GM12878 (cell line): ENCODE results near the gene PDE12. TPM values are rescaled to one million over a fixed set of nuclear protein-coding genes. Genes with fewer than 3 reads are reported as not detected.

Experiments used
- ATAC-seq: fragments of 200-7000 bp; cut with Tn5 transposase; 3 replicates; pipeline ENCODE4 v1.9.1; 2020; ENCODE audit warnings: mild to moderate bottlenecking, moderate library complexity
- BruUV-seq: library from RNA; stranded (reverse); fragments of 400-500 nt; replicated peaks from 2 replicates; lab custom pipeline; 2021; lab: Mats Ljungman, UMichigan
- CTCF ChIA-PET: fragments of 300-600 bp; sonication (Branson Sonifier 250); formaldehyde crosslinking; extraction: SDS; loops from one replicate; lab custom pipeline; 2021; ENCODE audit warnings: inconsistent platforms; lab: Yijun Ruan, JAX
- POLR2A ChIA-PET: fragments of 350-600 bp; formaldehyde crosslinking; extraction: SDS; loops from one replicate; lab custom pipeline; 2021; ENCODE audit warnings: inconsistent platforms; lab: Charles Lee
- RAD21 ChIA-PET: fragments of 300-600 bp; sonication (Branson Sonifier 250); formaldehyde crosslinking; loops from one replicate; lab custom pipeline; 2023; ENCODE audit warnings: antibody characterized with exemption; ENCODE audit not compliant: unreplicated experiment; lab: Charles Lee
- SMC1A ChIA-PET: fragments of 300-600 bp; sonication (Branson Sonifier 250); formaldehyde crosslinking; loops from one replicate; lab custom pipeline; 2023; ENCODE audit not compliant: unreplicated experiment, uncharacterized antibody; lab: Charles Lee
- DNase-seq: peaks from one replicate; pipeline ENCODE4 v3.0.0-alpha.2; 2011; ENCODE audit warnings: low read depth, low spot score
- FAIRE-seq: peaks from 3 replicates; lab custom pipeline; 2011; peaks lifted over from hg19 to GRCh38; lab: Jason Lieb, UNC
- H2AFZ ChIP-seq: 2 replicates; pipeline ENCODE4 v1.6.0; 2011; ENCODE audit warnings: low read depth, low read length, control low read depth; ENCODE audit not compliant: control insufficient read depth
- H3K27ac ChIP-seq: 2 replicates; pipeline ENCODE4 v1.5.1; 2011; ENCODE audit warnings: control low read depth; ENCODE audit not compliant: control insufficient read depth, insufficient read depth
- H3K27me3 ChIP-seq, 2 experiments: replicated peaks in 1 of 2; 2 replicates each; pipeline versions ENCODE4 v1.6.0 to v1.6.1; 2011; ENCODE audit warnings: low read length in 1 of 2; ENCODE audit not compliant: control insufficient read depth in 2 of 2, insufficient read depth in 2 of 2
- H3K36me3 ChIP-seq, 2 experiments: 2 replicates each; pipeline ENCODE4 v1.5.1; 2011; ENCODE audit warnings: low read length in 1 of 2; ENCODE audit not compliant: control insufficient read depth in 2 of 2, insufficient read depth in 2 of 2
- H3K4me1 ChIP-seq: 2 replicates; pipeline ENCODE4 v1.6.1; 2011; ENCODE audit warnings: mild to moderate bottlenecking, low read length, moderate library complexity, mixed read lengths; ENCODE audit not compliant: control insufficient read depth, insufficient read depth
- H3K4me2 ChIP-seq: 2 replicates; pipeline ENCODE4 v1.6.0; 2011; ENCODE audit warnings: control low read depth; ENCODE audit not compliant: control insufficient read depth, insufficient read depth
- H3K4me3 ChIP-seq: fragments of 200-600 bp; sonication (generic); 2 replicates; pipeline ENCODE4 v1.5.1; 2016
- H3K79me2 ChIP-seq: 2 replicates; pipeline ENCODE4 v1.6.0; 2011; ENCODE audit warnings: low read length; ENCODE audit not compliant: control insufficient read depth, insufficient read depth
- H3K9ac ChIP-seq: 2 replicates; pipeline ENCODE4 v1.8.0; 2011; ENCODE audit warnings: low read length, control low read depth, mixed read lengths; ENCODE audit not compliant: control insufficient read depth, insufficient read depth
- H3K9me3 ChIP-seq: replicated peaks from 3 replicates; pipeline ENCODE4 v1.5.1; 2011; ENCODE audit warnings: mild to moderate bottlenecking, low read length; ENCODE audit not compliant: control insufficient read depth, insufficient read depth
- H4K20me1 ChIP-seq: 2 replicates; pipeline ENCODE4 v1.6.0; 2011; ENCODE audit not compliant: control insufficient read depth, insufficient read depth
- EED ChIP-seq: sonication (generic); IDR thresholded peaks from 2 replicates; pipeline ENCODE4 v1.6.1; 2016; ENCODE audit warnings: antibody characterized with exemption, low read depth
- RAD21 ChIP-seq: IDR thresholded peaks from 2 replicates; pipeline ENCODE4 v1.6.1; 2011; ENCODE audit warnings: mild to moderate bottlenecking, low read depth, low read length, moderate library complexity; ENCODE audit not compliant: insufficient read depth
- WGBS: methylation state at CpG from one replicate; pipeline ENCODE4 v1.1.6; 2016; ENCODE audit warnings: low lambda C conversion rate; ENCODE audit not compliant: insufficient replicate concordance, insufficient coverage; ENCODE audit errors: missing lambda C conversion rate; 5-methylcytosine and 5-hydroxymethylcytosine counted together
- in situ Hi-C: fragments of 300-500 bp; cut with MboI; formaldehyde crosslinking; loops from 9 replicates; pipeline ENCODE4 v1.14.3; 2018; ENCODE audit warnings: mixed read lengths
- intact Hi-C: fragments of 100-400 bp; cut with micrococcal nuclease; formaldehyde crosslinking; loops from one replicate; pipeline ENCODE4 v1.14.2; 2022; ENCODE audit not compliant: unreplicated experiment
- polyA plus RNA-seq, 11 experiments: library from polyadenylated mRNA; depleted of rRNA in 4 of 11; unstranded in 6 of 11; stranded (reverse) in 5 of 11; fragments of >200 nt; fragmentation: Nextera tagmentation in 4 of 11; fragmentation: Illumina TruSeq in 1 of 11; extraction: Ambion mirVana in 4 of 11; extraction: Trizol in 1 of 11; gene quantifications; 1 replicate in 1 of 11; 2 replicates in 10 of 11; pipeline versions ENCODE4 v1.2.1 to v1.2.3, GENCODE V29; 2011 to 2016; ENCODE audit warnings: inconsistent platforms in 2 of 11, missing spikeins in 2 of 11, low read depth in 1 of 11
- total RNA-seq, 4 experiments: library from RNA; depleted of rRNA in 3 of 4; stranded (reverse); fragments of >200 nt in 3 of 4; fragmentation: Illumina TruSeq in 1 of 4; extraction: Trizol in 1 of 4; gene quantifications; 2 replicates each; pipeline versions ENCODE4 v1.2.1 to v1.2.3, GENCODE V29; 2013 to 2021
- TF ChIP-seq, protein P1 (sequence below), 3 experiments: IDR thresholded peaks in 2 of 3; conservative IDR thresholded peaks in 1 of 3; 2 replicates each; pipeline ENCODE4 v1.5.1; 2011; ENCODE audit warnings: low read depth in 3 of 3, low read length in 3 of 3, mild to moderate bottlenecking in 3 of 3, control low read depth in 2 of 3, moderate library complexity in 2 of 3, inconsistent platforms in 1 of 3, mixed read lengths in 1 of 3; ENCODE audit not compliant: control insufficient read depth in 2 of 3, insufficient read depth in 1 of 3; ENCODE audit errors: extremely low read depth in 1 of 3
- TF ChIP-seq, protein P2 (sequence below): fragments of 450-650 bp; formaldehyde crosslinking; IDR thresholded peaks from 2 replicates; pipeline ENCODE4 v1.5.0; 2022; ENCODE audit warnings: mild to moderate bottlenecking, missing genetic modification characterization

PDE12 gene
- total and polyA plus RNA-seq, 10 of the 15 experiments (the other 5 are each of a cell fraction or from before 2014, with no cell fraction given): 3.0 to 26.1 (median 17.4) TPM

DNA sequence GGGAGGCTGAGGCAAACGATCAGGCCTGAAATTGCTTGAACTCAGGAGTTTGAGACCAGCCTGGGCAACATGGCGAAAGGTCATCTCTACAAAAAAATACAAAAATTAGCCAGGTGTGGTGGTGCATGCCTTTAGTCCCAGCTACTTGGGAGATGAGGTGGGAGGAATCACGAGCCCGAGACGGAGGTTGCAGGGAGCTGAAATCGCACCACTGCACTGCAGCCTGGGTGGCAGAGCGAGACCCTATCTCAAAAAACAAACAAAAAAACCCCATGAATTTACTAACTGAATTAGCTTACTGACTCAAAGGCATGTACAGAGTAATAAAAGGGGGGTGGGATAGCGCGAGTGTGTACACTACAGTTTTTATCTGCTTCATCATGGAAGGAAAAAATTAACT is 21.7 kb downstream of the PDE12 start (continued):
- TF ChIP-seq, protein P1, sequence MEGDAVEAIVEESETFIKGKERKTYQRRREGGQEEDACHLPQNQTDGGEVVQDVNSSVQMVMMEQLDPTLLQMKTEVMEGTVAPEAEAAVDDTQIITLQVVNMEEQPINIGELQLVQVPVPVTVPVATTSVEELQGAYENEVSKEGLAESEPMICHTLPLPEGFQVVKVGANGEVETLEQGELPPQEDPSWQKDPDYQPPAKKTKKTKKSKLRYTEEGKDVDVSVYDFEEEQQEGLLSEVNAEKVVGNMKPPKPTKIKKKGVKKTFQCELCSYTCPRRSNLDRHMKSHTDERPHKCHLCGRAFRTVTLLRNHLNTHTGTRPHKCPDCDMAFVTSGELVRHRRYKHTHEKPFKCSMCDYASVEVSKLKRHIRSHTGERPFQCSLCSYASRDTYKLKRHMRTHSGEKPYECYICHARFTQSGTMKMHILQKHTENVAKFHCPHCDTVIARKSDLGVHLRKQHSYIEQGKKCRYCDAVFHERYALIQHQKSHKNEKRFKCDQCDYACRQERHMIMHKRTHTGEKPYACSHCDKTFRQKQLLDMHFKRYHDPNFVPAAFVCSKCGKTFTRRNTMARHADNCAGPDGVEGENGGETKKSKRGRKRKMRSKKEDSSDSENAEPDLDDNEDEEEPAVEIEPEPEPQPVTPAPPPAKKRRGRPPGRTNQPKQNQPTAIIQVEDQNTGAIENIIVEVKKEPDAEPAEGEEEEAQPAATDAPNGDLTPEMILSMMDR (IDR thresholded peaks at IDR 0.05 in 2 of 3, conservative IDR thresholded peaks at IDR 0.05 in 1 of 3; ENCODE audit: control insufficient read depth in 2 of 3, extremely low read depth in 1 of 3, insufficient read depth in 1 of 3, low read depth in 3 of 3, low read length in 3 of 3): no peak
- TF ChIP-seq EED: no peak

DNA sequence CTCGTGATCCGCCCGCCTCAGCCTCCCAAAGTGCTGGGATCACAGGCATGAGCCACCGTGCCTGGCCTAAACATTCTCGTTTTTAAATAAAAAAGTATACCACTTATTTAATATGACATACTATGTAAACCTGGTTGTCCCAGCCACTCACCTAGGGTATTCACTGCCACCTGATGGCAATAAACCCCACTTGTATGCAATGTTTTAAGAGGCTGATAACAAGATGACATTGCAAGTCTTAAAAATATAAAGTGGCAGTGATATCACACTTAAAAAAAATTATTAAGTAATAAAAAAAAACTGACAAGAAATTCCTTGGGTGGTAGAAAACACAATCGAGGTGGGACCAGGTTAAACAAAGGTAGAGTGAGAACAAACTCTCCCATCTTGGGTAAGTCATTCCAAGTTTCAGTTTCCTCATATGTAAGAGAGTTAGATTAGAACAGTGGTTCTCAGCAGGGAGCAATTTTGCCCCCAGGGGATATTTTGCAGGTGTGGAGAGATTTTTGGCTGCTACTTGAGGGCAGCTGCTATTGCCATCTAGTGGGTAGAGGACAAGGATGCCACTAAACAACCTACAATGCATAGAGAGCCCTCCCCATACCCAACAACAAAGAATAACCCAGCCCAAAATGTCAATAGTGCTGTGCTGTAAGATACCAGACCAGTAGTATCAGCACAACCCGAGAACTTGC is 26.5 kb downstream of the PDE12 start:
- no peak for FAIRE-seq
- no peaks in the 10 kb centered on the region for H3K4me1 ChIP-seq
- no peak overlapping the region for H3K27ac ChIP-seq
- intact Hi-C loops (no loop called here), in situ Hi-C loops (no loop called here)
- TF ChIP-seq, protein P1 (IDR thresholded peaks at IDR 0.05 in 2 of 3, conservative IDR thresholded peaks at IDR 0.05 in 1 of 3; ENCODE audit: control insufficient read depth in 2 of 3, extremely low read depth in 1 of 3, insufficient read depth in 1 of 3, low read depth in 3 of 3, low read length in 3 of 3): peak in 2 of 3 experiments; percentile 21 to 29; a peak in 1 of 6 replicates
- TF ChIP-seq, protein P2, sequence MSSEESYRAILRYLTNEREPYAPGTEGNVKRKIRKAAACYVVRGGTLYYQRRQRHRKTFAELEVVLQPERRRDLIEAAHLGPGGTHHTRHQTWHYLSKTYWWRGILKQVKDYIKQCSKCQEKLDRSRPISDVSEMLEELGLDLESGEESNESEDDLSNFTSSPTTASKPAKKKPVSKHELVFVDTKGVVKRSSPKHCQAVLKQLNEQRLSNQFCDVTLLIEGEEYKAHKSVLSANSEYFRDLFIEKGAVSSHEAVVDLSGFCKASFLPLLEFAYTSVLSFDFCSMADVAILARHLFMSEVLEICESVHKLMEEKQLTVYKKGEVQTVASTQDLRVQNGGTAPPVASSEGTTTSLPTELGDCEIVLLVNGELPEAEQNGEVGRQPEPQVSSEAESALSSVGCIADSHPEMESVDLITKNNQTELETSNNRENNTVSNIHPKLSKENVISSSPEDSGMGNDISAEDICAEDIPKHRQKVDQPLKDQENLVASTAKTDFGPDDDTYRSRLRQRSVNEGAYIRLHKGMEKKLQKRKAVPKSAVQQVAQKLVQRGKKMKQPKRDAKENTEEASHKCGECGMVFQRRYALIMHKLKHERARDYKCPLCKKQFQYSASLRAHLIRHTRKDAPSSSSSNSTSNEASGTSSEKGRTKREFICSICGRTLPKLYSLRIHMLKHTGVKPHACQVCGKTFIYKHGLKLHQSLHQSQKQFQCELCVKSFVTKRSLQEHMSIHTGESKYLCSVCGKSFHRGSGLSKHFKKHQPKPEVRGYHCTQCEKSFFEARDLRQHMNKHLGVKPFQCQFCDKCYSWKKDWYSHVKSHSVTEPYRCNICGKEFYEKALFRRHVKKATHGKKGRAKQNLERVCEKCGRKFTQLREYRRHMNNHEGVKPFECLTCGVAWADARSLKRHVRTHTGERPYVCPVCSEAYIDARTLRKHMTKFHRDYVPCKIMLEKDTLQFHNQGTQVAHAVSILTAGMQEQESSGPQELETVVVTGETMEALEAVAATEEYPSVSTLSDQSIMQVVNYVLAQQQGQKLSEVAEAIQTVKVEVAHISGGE (CRISPR knock-in tag): no peak
- 0 out of 2 replicates have a peak, but pooled peaks have one; percentile 15 for TF ChIP-seq RAD21
- H2AFZ ChIP-seq: no peak overlapping the region
- no peak for DNase-seq
- no peak overlapping the region for H3K9ac ChIP-seq
- RAD21 ChIA-PET: no interaction called here
- H3K36me3 ChIP-seq: peaks cover 0 to 14% of the 10 kb centered on the region in 2 experiments; a peak in 2 of 4 replicates
- WGBS: 99% methylated on average over 7 of the region's 7 CpGs
- POLR2A ChIA-PET: no interaction called here
- H3K9me3 ChIP-seq: no peaks in the 10 kb centered on the region
- H3K4me2 ChIP-seq: no peak overlapping the region
- H4K20me1 ChIP-seq: no peaks in the 10 kb centered on the region
- BruUV-seq: no TSS peak
- SMC1A ChIA-PET: no interaction called here
- no peaks in the 10 kb centered on the region for H3K27me3 ChIP-seq
- peaks cover 42% of the 10 kb centered on the region for H3K79me2 ChIP-seq
- no peak overlapping the region for H3K4me3 ChIP-seq
- ATAC-seq: peak; percentile 75
- CTCF ChIA-PET: interaction anchor here (1.1 to 1.2 kb wide), 2 partner anchors 11 to 13 kb away, joined by 3 read pairs; no protein-coding TSS in a partner anchor
